Endothelial cell (in vitro differentiated cells): Measurements from ENCODE around the gene TSR2. TPM values are rescaled to one million over a fixed set of nuclear protein-coding genes. Genes with fewer than 3 reads are reported as not detected.
"Not testable (repeated sequence)": the region's sequence is repeated elsewhere in the genome, so short reads cannot be mapped to it uniquely, and the experiment has no call there.

ENCODE experiments used
- DNase-seq: peaks from one replicate; pipeline ENCODE4 v3.0.0; 2021; ENCODE audit warnings: low spot score
- H3K27ac Mint-ChIP-seq: one replicate; pipeline ENCODE4 v1.8.0; 2021; ENCODE audit warnings: mixed read lengths, inconsistent platforms; ENCODE audit not compliant: unreplicated experiment
- H3K27me3 Mint-ChIP-seq: one replicate; pipeline ENCODE4 v1.8.0; 2021; ENCODE audit warnings: mild to moderate bottlenecking, moderate library complexity, mixed read lengths, inconsistent platforms; ENCODE audit not compliant: unreplicated experiment
- H3K36me3 Mint-ChIP-seq: one replicate; pipeline ENCODE4 v1.8.0; 2021; ENCODE audit warnings: mild to moderate bottlenecking, low read depth, mixed read lengths, inconsistent platforms; ENCODE audit not compliant: unreplicated experiment
- H3K4me1 Mint-ChIP-seq: one replicate; pipeline ENCODE4 v1.8.0; 2021; ENCODE audit warnings: mild to moderate bottlenecking, mixed read lengths, inconsistent platforms; ENCODE audit not compliant: unreplicated experiment
- H3K4me3 Mint-ChIP-seq: one replicate; pipeline ENCODE4 v1.8.0; 2021; ENCODE audit warnings: mild to moderate bottlenecking, mixed read lengths, inconsistent platforms; ENCODE audit not compliant: unreplicated experiment
- H3K9me3 Mint-ChIP-seq: one replicate; pipeline ENCODE4 v1.8.0; 2021; ENCODE audit warnings: mixed read lengths, inconsistent platforms; ENCODE audit not compliant: unreplicated experiment
- CTCF ChIP-seq: fragments of 200-600 bp; sonication (generic); IDR thresholded peaks from one replicate; pipeline ENCODE4 v1.5.0; 2021; ENCODE audit warnings: antibody characterized with exemption; ENCODE audit not compliant: unreplicated experiment
- total RNA-seq: library from RNA; stranded (reverse); fragmentation: NEBNext Ultra II Directional; extraction: Animal tissue kit (Norgen Biotek cat#: 25700); gene quantifications from one replicate; pipeline ENCODE4 v1.2.1, GENCODE V29; 2021; ENCODE audit not compliant: unreplicated experiment

Gene TSR2
- total RNA-seq, 1 donor from 2014 or later = 41.0 TPM

- Mint-ChIP-seq H3K4me1 (peaks cover 23% of the 10 kb centered on the region), H3K27me3 (no peaks in the 10 kb centered on the region), H3K9me3 (no peaks in the 10 kb centered on the region), H3K27ac (no peak overlapping the region), H3K36me3 (no peaks in the 10 kb centered on the region), H3K4me3 (no peak overlapping the region)
- TF ChIP-seq CTCF = no peak
- DNase-seq = no peak
These were observed 43.7 kb downstream of the TSR2 start for GRCh38 chrX:54483946-54484345.

- H3K4me1 Mint-ChIP-seq = peaks cover 21% of the 10 kb centered on the region
- H3K27me3 Mint-ChIP-seq = no peaks in the 10 kb centered on the region
- no peak for DNase-seq
- no peak for TF ChIP-seq CTCF
- H3K36me3 Mint-ChIP-seq = no peaks in the 10 kb centered on the region
- H3K9me3 Mint-ChIP-seq = no peaks in the 10 kb centered on the region
- no peak overlapping the region for H3K27ac Mint-ChIP-seq
- no peak overlapping the region for H3K4me3 Mint-ChIP-seq
These were observed 44.5 kb downstream of the TSR2 start for GRCh38 chrX:54484666-54485065.

- not testable (repeated sequence) for H3K4me1 Mint-ChIP-seq, H3K4me3 Mint-ChIP-seq, DNase-seq, H3K27me3 Mint-ChIP-seq, H3K36me3 Mint-ChIP-seq, H3K27ac Mint-ChIP-seq, H3K9me3 Mint-ChIP-seq
These were observed 49.6 kb downstream of the TSR2 start for GRCh38 chrX:54489819-54490218.

- TF ChIP-seq CTCF = no peak
- Mint-ChIP-seq H3K4me1 (peaks cover 8% of the 10 kb centered on the region), H3K36me3 (no peaks in the 10 kb centered on the region), H3K27me3 (peaks cover 1% of the 10 kb centered on the region), H3K27ac (no peak overlapping the region), H3K4me3 (no peak overlapping the region), H3K9me3 (no peaks in the 10 kb centered on the region)
- DNase-seq = no peak
These were observed 52.1 kb downstream of the TSR2 start for GRCh38 chrX:54492340-54492739.

- no peak for TF ChIP-seq CTCF
- DNase-seq = no peak
- peak overlapping the region; percentile 91 for H3K4me3 Mint-ChIP-seq
- no peak overlapping the region for H3K27ac Mint-ChIP-seq
- peaks cover 3% of the 10 kb centered on the region for H3K27me3 Mint-ChIP-seq
- H3K4me1 Mint-ChIP-seq = peaks cover 8% of the 10 kb centered on the region
- no peaks in the 10 kb centered on the region for H3K9me3 Mint-ChIP-seq
- no peaks in the 10 kb centered on the region for H3K36me3 Mint-ChIP-seq
These were observed 54.2 kb downstream of the TSR2 start for GRCh38 chrX:54494166-54494988.

Other genes starting within 250 kb of the TSR2 start
- gene WNK3, start 82.4 kb upstream of the TSR2 start, total RNA-seq = 12.5 TPM
- gene FGD1, start 55.8 kb downstream of the TSR2 start, total RNA-seq = 15.6 TPM
- 32.7 TPM for gene GNL3L, start 89.8 kb downstream of the TSR2 start, total RNA-seq